GM19463 (cell line): Measurements from ENCODE around the gene SUSD1.
A peak's percentile ranks its signal among the peaks of the same experiment; 100 is the strongest.

Experiments
- ATAC-seq: cut with Tn5 transposase; IDR thresholded peaks from one replicate; pipeline ENCODE4 v1.9.1; 2021; ENCODE audit warnings: mild to moderate bottlenecking, moderate library complexity; ENCODE audit not compliant: unreplicated experiment

SUSD1 gene

GRCh38 chr9:111993319-111993718 lies 181.8 kb downstream of the SUSD1 start:
- no peak for ATAC-seq

GRCh38 chr9:111992523-111992922 lies 182.6 kb downstream of the SUSD1 start:
- peak; percentile 75 for ATAC-seq

GRCh38 chr9:111991179-111991578 lies 183.9 kb downstream of the SUSD1 start:
- no peak for ATAC-seq
